GM23338 (cell line): ENCODE data around the gene ATP6V1F.
A peak's percentile ranks its signal among the peaks of the same experiment; 100 is the strongest.

ENCODE experiments used
- CREB1 ChIP-seq: fragments of 250-450 bp; sonication (Bioruptor Pico); IDR thresholded peaks from 2 replicates; pipeline ENCODE4 v1.5.0; 2020; ENCODE audit warnings: low read depth, mild to moderate bottlenecking, moderate library complexity
- EZH2 ChIP-seq: fragments of 200-600 bp; sonication (generic); IDR thresholded peaks from one replicate; pipeline ENCODE4 v1.8.0; 2017; ENCODE audit warnings: antibody characterized with exemption, mild to moderate bottlenecking, low read depth; ENCODE audit not compliant: unreplicated experiment
- EZH2phosphoT487 ChIP-seq: fragments of 200-600 bp; sonication (generic); IDR thresholded peaks from one replicate; pipeline ENCODE4 v1.8.1; 2018; ENCODE audit warnings: antibody characterized with exemption; ENCODE audit not compliant: unreplicated experiment
- JUNB ChIP-seq: IDR thresholded peaks from one replicate; pipeline ENCODE4 v1.6.1; 2016; ENCODE audit warnings: antibody characterized with exemption; ENCODE audit not compliant: unreplicated experiment
- POLR2AphosphoS5 ChIP-seq: IDR thresholded peaks from 2 replicates; pipeline ENCODE4 v1.6.1; 2016; ENCODE audit warnings: antibody characterized with exemption, low read depth
- STAT1 ChIP-seq: IDR thresholded peaks from one replicate; pipeline ENCODE4 v1.6.1; 2016; ENCODE audit warnings: antibody characterized with exemption; ENCODE audit not compliant: unreplicated experiment
- TF ChIP-seq, protein P1 (sequence below), 2 experiments: fragments of 200-600 bp in 1 of 2; sonication (generic) in 1 of 2; conservative IDR thresholded peaks; 2 replicates each; pipeline versions ENCODE4 v1.5.1 to v1.6.1; 2016 to 2017; ENCODE audit warnings: antibody characterized with exemption in 2 of 2, low read depth in 2 of 2, mild to moderate bottlenecking in 2 of 2, moderate library complexity in 1 of 2

DNA sequence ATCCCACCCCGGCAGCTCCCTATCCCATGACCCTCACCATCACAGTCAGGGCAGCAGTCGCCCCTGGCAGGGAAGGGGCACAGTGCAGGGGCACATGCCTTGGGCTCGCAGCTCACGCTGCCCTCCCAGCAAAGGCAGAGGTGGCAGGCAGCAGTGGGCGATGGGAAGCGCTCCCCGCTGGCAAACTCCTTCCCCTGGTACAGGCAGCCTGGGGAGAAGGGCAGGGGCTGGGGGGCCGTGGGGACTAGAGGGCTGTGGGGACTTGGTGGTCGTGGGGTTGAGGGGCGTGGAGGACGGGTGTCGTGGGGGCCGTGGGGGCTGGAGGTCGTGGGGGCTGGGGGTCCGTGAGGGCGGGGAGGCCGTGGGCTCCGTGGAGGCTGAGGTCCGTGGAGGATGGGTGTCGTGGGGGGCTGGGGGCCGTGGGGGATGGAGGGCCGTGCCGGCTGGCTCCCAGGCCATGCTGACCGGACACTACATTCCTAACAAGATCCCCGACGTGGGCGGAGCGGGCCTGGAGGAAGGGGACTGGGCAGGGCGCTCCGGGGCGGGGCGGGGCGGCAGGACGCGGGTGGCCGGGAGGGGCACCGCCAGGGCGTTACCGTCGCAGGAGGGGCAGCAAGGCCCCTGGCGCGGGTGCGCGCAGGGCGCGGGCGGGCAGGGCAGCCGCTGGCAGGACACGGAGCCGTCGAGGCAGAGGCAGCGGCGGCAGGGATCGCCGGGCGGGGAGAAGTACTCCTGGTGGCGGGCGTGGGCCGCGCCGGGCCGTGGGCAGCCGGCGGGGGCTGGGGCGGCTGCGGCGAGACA, 27.9 kb downstream of the ATP6V1F start:
- TF ChIP-seq, protein P1, sequence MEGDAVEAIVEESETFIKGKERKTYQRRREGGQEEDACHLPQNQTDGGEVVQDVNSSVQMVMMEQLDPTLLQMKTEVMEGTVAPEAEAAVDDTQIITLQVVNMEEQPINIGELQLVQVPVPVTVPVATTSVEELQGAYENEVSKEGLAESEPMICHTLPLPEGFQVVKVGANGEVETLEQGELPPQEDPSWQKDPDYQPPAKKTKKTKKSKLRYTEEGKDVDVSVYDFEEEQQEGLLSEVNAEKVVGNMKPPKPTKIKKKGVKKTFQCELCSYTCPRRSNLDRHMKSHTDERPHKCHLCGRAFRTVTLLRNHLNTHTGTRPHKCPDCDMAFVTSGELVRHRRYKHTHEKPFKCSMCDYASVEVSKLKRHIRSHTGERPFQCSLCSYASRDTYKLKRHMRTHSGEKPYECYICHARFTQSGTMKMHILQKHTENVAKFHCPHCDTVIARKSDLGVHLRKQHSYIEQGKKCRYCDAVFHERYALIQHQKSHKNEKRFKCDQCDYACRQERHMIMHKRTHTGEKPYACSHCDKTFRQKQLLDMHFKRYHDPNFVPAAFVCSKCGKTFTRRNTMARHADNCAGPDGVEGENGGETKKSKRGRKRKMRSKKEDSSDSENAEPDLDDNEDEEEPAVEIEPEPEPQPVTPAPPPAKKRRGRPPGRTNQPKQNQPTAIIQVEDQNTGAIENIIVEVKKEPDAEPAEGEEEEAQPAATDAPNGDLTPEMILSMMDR (conservative IDR thresholded peaks at IDR 0.05; ENCODE audit: low read depth in 2 of 2), result no peak
- no peak for TF ChIP-seq EZH2phosphoT487
- peak; percentile 20 for TF ChIP-seq EZH2
- TF ChIP-seq POLR2AphosphoS5, result no peak
- TF ChIP-seq JUNB, result no peak
- no peak for TF ChIP-seq CREB1 (CRISPR knock-in tag)
- no peak for TF ChIP-seq STAT1
